Esophagus muscularis mucosa (tissue), 4 donors: ENCODE data around the gene FBP1.

ENCODE experiments used
- CTCF ChIP-seq, 3 experiments: fragments of 200-600 bp in 2 of 3; fragments of 450-650 bp in 1 of 3; sonication (generic) in 2 of 3; IDR thresholded peaks; one replicate each; pipeline ENCODE4 v1.5.1; 2017 to 2019; ENCODE audit warnings: antibody characterized with exemption in 3 of 3, mild to moderate bottlenecking in 2 of 3, moderate library complexity in 1 of 3
- EP300 ChIP-seq: sonication (generic); formaldehyde crosslinking; IDR thresholded peaks from one replicate; pipeline ENCODE4 v1.6.1; 2017; ENCODE audit warnings: antibody characterized with exemption
- POLR2A ChIP-seq: fragments of 450-650 bp; IDR thresholded peaks from one replicate; pipeline ENCODE4 v1.6.1; 2017; ENCODE audit warnings: antibody characterized with exemption, moderate library complexity, mild to moderate bottlenecking, low read depth
- POLR2AphosphoS5 ChIP-seq, 2 donors: sonication (generic); formaldehyde crosslinking; IDR thresholded peaks; one replicate each; pipeline ENCODE4 v1.6.1; 2017; ENCODE audit warnings: antibody characterized with exemption in 2 of 2

- TF ChIP-seq CTCF (IDR thresholded peaks at IDR 0.05) = no peak
- TF ChIP-seq POLR2A = no peak
- TF ChIP-seq POLR2AphosphoS5 (IDR thresholded peaks at IDR 0.05) = peak in 1 of 2 donors; percentile 10
- TF ChIP-seq EP300 = no peak
These were observed 35.9 kb upstream of the FBP1 start for GRCh38 chr9:94675008-94675881.
